Gastroesophageal sphincter (tissue), 3 donors: ENCODE results near the gene TMEM45A.

ENCODE experiments used
- CTCF ChIP-seq, 4 experiments: fragments of 200-600 bp in 2 of 4; fragments of 450-650 bp in 2 of 4; sonication (generic) in 1 of 4; IDR thresholded peaks; one replicate each; pipeline ENCODE4 v1.5.1; 2017 to 2019; ENCODE audit warnings: antibody characterized with exemption in 4 of 4, mild to moderate bottlenecking in 2 of 4, moderate library complexity in 2 of 4
- POLR2A ChIP-seq, 2 donors: fragments of 450-650 bp; IDR thresholded peaks; one replicate each; pipeline ENCODE4 v1.6.1; 2017; ENCODE audit warnings: antibody characterized with exemption in 2 of 2, mild to moderate bottlenecking in 2 of 2, moderate library complexity in 1 of 2
- POLR2AphosphoS5 ChIP-seq: sonication (generic); formaldehyde crosslinking; IDR thresholded peaks from one replicate; pipeline ENCODE4 v1.6.1; 2017; ENCODE audit warnings: antibody characterized with exemption

GRCh38 chr3:100563652-100564211 is 71.3 kb downstream of the TMEM45A start:
- no peak for TF ChIP-seq CTCF (IDR thresholded peaks at IDR 0.05)
- TF ChIP-seq POLR2AphosphoS5 = no peak
- no peak for TF ChIP-seq POLR2A (IDR thresholded peaks at IDR 0.05)
